ENCODE results near the gene CCDC33. TPM values are rescaled to one million over a fixed set of nuclear protein-coding genes. Genes with fewer than 3 reads are reported as not detected.

The CCDC33 gene
- total RNA-seq, 1 experiment from 2014 or later: 10.6 TPM

DNA sequence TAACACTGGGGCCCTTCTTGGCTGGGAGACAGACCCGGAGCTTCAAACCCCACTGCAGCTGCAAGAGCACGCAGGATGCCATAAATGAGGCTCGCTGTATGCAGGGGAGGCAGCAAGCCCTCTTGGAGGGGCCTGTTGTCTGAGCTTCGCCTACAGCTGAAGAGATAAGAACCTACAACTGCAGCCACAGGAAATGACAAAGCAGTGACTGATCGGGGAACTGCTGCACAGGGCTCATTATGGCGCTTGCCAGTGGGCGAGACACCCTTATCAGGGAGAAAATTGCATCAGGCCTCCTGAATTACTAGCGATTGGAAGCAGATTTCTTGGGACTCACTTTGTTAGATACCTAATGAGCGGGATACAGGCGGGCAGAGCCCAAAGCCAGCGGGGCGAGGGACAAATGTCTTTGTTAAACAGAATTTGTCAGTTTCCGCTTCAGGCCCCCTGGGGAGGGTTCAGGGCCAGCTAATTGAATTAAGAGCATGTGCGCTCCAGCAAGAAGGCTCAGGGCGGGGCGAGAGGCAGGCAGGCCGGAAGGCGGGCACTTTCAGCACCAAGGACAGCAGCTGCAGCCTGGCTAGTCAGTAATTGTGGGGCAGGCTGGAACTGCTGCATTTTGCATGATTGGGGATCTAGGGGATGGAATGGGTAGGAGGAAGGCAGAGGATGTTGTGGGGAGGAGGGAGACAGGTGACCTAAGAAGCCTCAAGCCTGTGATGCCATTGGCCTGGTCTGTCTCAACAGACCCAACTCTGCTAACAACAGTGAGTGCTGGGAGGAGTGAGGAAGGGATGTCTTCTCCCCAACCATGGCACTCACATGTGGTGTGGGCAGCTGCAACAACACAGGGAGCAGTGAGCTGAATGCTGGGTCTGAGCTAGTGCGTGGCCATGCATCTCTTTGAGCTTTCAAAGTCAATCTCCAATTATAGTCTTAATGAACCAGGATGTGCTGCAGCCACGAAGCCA, 55.3 kb downstream of the CCDC33 start (continued):
- TF ChIP-seq HMGXB4 (CRISPR knock-in tag; IDR thresholded peaks at IDR 0.05) (peak; percentile 63; the same call in 1 of the 2 replicates), ZNF281 (CRISPR knock-in tag; IDR thresholded peaks at IDR 0.05) (peak; percentile 95), FOXK1 (CRISPR knock-in tag; IDR thresholded peaks at IDR 0.05) (peak; percentile 93), CDX4 (CRISPR knock-in tag; IDR thresholded peaks at IDR 0.05; ENCODE audit: borderline replicate concordance) (no peak), ZNF416 (CRISPR knock-in tag; IDR thresholded peaks at IDR 0.05) (no peak), ZNF512 (CRISPR knock-in tag; IDR thresholded peaks at IDR 0.05; ENCODE audit: borderline replicate concordance) (no peak), ZMAT4 (CRISPR knock-in tag; IDR thresholded peaks at IDR 0.05) (no peak), JAZF1 (CRISPR knock-in tag; IDR thresholded peaks at IDR 0.05) (no peak), SOX15 (CRISPR knock-in tag; IDR thresholded peaks at IDR 0.05) (no peak), E2F4 (CRISPR knock-in tag; IDR thresholded peaks at IDR 0.05; ENCODE audit: borderline replicate concordance, low read depth) (peak; percentile 66; the same call in 1 of the 2 replicates), ETV6 (CRISPR knock-in tag; IDR thresholded peaks at IDR 0.05) (peak; percentile 99), OVOL2 (CRISPR knock-in tag; IDR thresholded peaks at IDR 0.05; ENCODE audit: borderline replicate concordance) (no peak), ZNF317 (CRISPR knock-in tag; IDR thresholded peaks at IDR 0.05; ENCODE audit: borderline replicate concordance, low read depth) (peak; percentile 72; the same call in 1 of the 2 replicates), SMAD4 (CRISPR knock-in tag; IDR thresholded peaks at IDR 0.05) (peak; percentile 94; the same call in 1 of the 2 replicates), ATF2 (CRISPR knock-in tag; IDR thresholded peaks at IDR 0.05; ENCODE audit: borderline replicate concordance, low read depth) (no peak), NFYB (CRISPR knock-in tag; conservative IDR thresholded peaks at IDR 0.05; ENCODE audit: low read depth) (0 out of 2 replicates have a peak, but pooled peaks have one; percentile 33), FOXJ3 (CRISPR knock-in tag; IDR thresholded peaks at IDR 0.05; ENCODE audit: borderline replicate concordance) (0 out of 2 replicates have a peak, but pooled peaks have one; percentile 77), SMAD3 (CRISPR knock-in tag; IDR thresholded peaks at IDR 0.05; ENCODE audit: borderline replicate concordance) (peak; percentile 99), ZBTB43 (CRISPR knock-in tag; IDR thresholded peaks at IDR 0.05) (peak; percentile 92), ESRRA (CRISPR knock-in tag; IDR thresholded peaks at IDR 0.05; ENCODE audit: borderline replicate concordance) (peak; percentile 97)
- TF ChIP-seq, protein P1, sequence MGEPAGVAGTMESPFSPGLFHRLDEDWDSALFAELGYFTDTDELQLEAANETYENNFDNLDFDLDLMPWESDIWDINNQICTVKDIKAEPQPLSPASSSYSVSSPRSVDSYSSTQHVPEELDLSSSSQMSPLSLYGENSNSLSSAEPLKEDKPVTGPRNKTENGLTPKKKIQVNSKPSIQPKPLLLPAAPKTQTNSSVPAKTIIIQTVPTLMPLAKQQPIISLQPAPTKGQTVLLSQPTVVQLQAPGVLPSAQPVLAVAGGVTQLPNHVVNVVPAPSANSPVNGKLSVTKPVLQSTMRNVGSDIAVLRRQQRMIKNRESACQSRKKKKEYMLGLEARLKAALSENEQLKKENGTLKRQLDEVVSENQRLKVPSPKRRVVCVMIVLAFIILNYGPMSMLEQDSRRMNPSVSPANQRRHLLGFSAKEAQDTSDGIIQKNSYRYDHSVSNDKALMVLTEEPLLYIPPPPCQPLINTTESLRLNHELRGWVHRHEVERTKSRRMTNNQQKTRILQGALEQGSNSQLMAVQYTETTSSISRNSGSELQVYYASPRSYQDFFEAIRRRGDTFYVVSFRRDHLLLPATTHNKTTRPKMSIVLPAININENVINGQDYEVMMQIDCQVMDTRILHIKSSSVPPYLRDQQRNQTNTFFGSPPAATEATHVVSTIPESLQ (CRISPR knock-in tag; IDR thresholded peaks at IDR 0.05): no peak
- TF ChIP-seq, protein P2, sequence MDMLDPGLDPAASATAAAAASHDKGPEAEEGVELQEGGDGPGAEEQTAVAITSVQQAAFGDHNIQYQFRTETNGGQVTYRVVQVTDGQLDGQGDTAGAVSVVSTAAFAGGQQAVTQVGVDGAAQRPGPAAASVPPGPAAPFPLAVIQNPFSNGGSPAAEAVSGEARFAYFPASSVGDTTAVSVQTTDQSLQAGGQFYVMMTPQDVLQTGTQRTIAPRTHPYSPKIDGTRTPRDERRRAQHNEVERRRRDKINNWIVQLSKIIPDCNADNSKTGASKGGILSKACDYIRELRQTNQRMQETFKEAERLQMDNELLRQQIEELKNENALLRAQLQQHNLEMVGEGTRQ (CRISPR knock-in tag; IDR thresholded peaks at IDR 0.05): peak; percentile 67

Data from WTC11 (cell line).